Fibroblast of lung (primary cell): Measurements from ENCODE around the gene MYOZ3.

ENCODE experiments used
- CTCF ChIP-seq, 2 donors: IDR thresholded peaks in 1 of 2; conservative IDR thresholded peaks in 1 of 2; 1 replicate in 1 of 2; 2 replicates in 1 of 2; pipeline ENCODE4 v1.5.1; 2011 to 2012; ENCODE audit warnings: low read length in 2 of 2, control low read depth in 1 of 2, inconsistent platforms in 1 of 2, low read depth in 1 of 2, mild to moderate bottlenecking in 1 of 2
- EZH2 ChIP-seq: IDR thresholded peaks from 2 replicates; pipeline ENCODE4 v1.5.1; 2012; ENCODE audit warnings: low read length, control low read depth, mild to moderate bottlenecking; ENCODE audit errors: missing control alignments

DNA sequence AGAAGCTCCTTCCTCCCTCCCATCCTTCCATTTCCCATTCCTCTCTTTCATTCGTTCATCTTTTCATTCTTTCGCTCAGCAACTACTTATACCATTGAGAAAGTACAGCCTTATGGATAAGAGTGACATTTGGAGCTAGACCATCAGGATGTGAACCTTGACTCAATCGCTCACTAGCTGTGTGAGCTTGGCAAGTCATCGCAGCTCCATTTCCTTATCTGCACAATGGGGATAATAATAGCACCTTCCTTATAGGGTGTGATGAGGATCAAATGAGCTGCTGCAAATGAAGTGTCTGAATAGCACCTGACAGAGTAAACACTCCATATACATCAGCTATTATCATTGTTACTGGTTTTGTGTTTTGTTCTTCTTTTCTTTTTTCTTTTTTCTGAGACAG lies 48.6 kb upstream of the MYOZ3 start:
- no peak for TF ChIP-seq CTCF (conservative IDR thresholded peaks at IDR 0.05 in 1 of 2, IDR thresholded peaks at IDR 0.05 in 1 of 2; ENCODE audit: low read depth in 1 of 2, low read length in 2 of 2)
- no peak for TF ChIP-seq EZH2
